WTC11 (cell line): ENCODE measurements around the gene PDXP. TPM values are rescaled to one million over a fixed set of nuclear protein-coding genes. Genes with fewer than 3 reads are reported as not detected.

Source experiments
- ATAC-seq: fragments of 200-7000 bp; cut with Tn5 transposase; 2 replicates; pipeline ENCODE4 v1.10.0; 2021; ENCODE audit warnings: mild to moderate bottlenecking, moderate library complexity
- CTCF ChIA-PET: fragments of 300-600 bp; sonication (Branson Sonifier 250); formaldehyde crosslinking; loops from one replicate; lab custom pipeline; 2021; ENCODE audit warnings: antibody characterized with exemption; lab: Charles Lee
- POLR2A ChIA-PET: fragments of 350-600 bp; sonication (Branson Sonifier 250); formaldehyde crosslinking; loops from one replicate; lab custom pipeline; 2021; ENCODE audit warnings: antibody characterized with exemption; lab: Charles Lee
- DNase-seq: peaks from one replicate; pipeline ENCODE4 v3.0.0; 2021; ENCODE audit warnings: low spot score
- H3K27ac Mint-ChIP-seq: 2 replicates; pipeline ENCODE4 v1.8.0; 2021; ENCODE audit warnings: mixed read lengths
- H3K27me3 Mint-ChIP-seq: 2 replicates; pipeline ENCODE4 v1.8.0; 2021; ENCODE audit warnings: low read depth, mild to moderate bottlenecking, moderate library complexity, mixed read lengths
- H3K36me3 Mint-ChIP-seq: 2 replicates; pipeline ENCODE4 v1.8.0; 2021; ENCODE audit warnings: mixed read lengths
- H3K4me1 Mint-ChIP-seq: 2 replicates; pipeline ENCODE4 v1.8.0; 2022; ENCODE audit warnings: mixed read lengths
- H3K4me3 Mint-ChIP-seq: 2 replicates; pipeline ENCODE4 v1.8.0; 2021; ENCODE audit warnings: mild to moderate bottlenecking, moderate library complexity, mixed read lengths
- H3K9me3 Mint-ChIP-seq: 2 replicates; pipeline ENCODE4 v1.8.0; 2021; ENCODE audit warnings: mixed read lengths
- AFF4 ChIP-seq: sonication (generic); formaldehyde crosslinking; IDR thresholded peaks from 2 replicates; pipeline ENCODE4 v1.8.1; 2023; ENCODE audit warnings: mild to moderate bottlenecking, missing genetic modification reagents, borderline replicate concordance
- ATF1 ChIP-seq: sonication (generic); formaldehyde crosslinking; IDR thresholded peaks from 2 replicates; pipeline ENCODE4 v1.8.1; 2023; ENCODE audit warnings: mild to moderate bottlenecking, moderate library complexity, missing genetic modification reagents
- CREM ChIP-seq: sonication (generic); formaldehyde crosslinking; IDR thresholded peaks from 2 replicates; pipeline ENCODE4 v1.8.1; 2022; ENCODE audit warnings: mild to moderate bottlenecking, missing genetic modification reagents, moderate library complexity
- E2F1 ChIP-seq: sonication (generic); formaldehyde crosslinking; IDR thresholded peaks from 2 replicates; pipeline ENCODE4 v1.8.0; 2022; ENCODE audit warnings: mild to moderate bottlenecking, missing genetic modification reagents
- EMX1 ChIP-seq: fragments of 250-450 bp; sonication (Bioruptor Pico); IDR thresholded peaks from 2 replicates; pipeline ENCODE4 v1.8.0; 2021; ENCODE audit warnings: mild to moderate bottlenecking
- ESRRA ChIP-seq: sonication (generic); formaldehyde crosslinking; IDR thresholded peaks from 2 replicates; pipeline ENCODE4 v1.8.1; 2022; ENCODE audit warnings: mild to moderate bottlenecking, missing genetic modification reagents, borderline replicate concordance
- MLX ChIP-seq: sonication (generic); formaldehyde crosslinking; IDR thresholded peaks from 2 replicates; pipeline ENCODE4 v1.8.1; 2023; ENCODE audit warnings: mild to moderate bottlenecking, missing genetic modification reagents, moderate library complexity
- MXD4 ChIP-seq: fragments of 250-450 bp; sonication (Bioruptor Pico); IDR thresholded peaks from 2 replicates; pipeline ENCODE4 v1.8.0; 2021; ENCODE audit warnings: mild to moderate bottlenecking, moderate library complexity, borderline replicate concordance
- NFYB ChIP-seq: sonication (generic); formaldehyde crosslinking; conservative IDR thresholded peaks from 2 replicates; pipeline ENCODE4 v1.8.0; 2022; ENCODE audit warnings: low read depth, missing genetic modification reagents
- OVOL2 ChIP-seq: fragments of 250-450 bp; sonication (Bioruptor Pico); IDR thresholded peaks from 2 replicates; pipeline ENCODE4 v1.9.0; 2021; ENCODE audit warnings: mild to moderate bottlenecking, borderline replicate concordance
- RORB ChIP-seq: fragments of 250-450 bp; sonication (Bioruptor Pico); IDR thresholded peaks from 2 replicates; pipeline ENCODE4 v1.9.0; 2021; ENCODE audit warnings: mild to moderate bottlenecking
- TCF7 ChIP-seq: sonication (generic); formaldehyde crosslinking; IDR thresholded peaks from 2 replicates; pipeline ENCODE4 v1.8.0; 2022; ENCODE audit warnings: mild to moderate bottlenecking, low read depth, missing genetic modification reagents, moderate library complexity
- USF1 ChIP-seq: sonication (generic); formaldehyde crosslinking; IDR thresholded peaks from 2 replicates; pipeline ENCODE4 v1.8.0; 2022; ENCODE audit warnings: mild to moderate bottlenecking, missing genetic modification reagents
- ZNF263 ChIP-seq: sonication (generic); formaldehyde crosslinking; IDR thresholded peaks from 2 replicates; pipeline ENCODE4 v1.8.1; 2022; ENCODE audit warnings: low read depth, mild to moderate bottlenecking, moderate library complexity, missing genetic modification reagents
- ZNF425 ChIP-seq: fragments of 250-450 bp; sonication (Bioruptor Pico); conservative IDR thresholded peaks from 2 replicates; pipeline ENCODE4 v1.9.0; 2021; ENCODE audit warnings: mild to moderate bottlenecking
- ZSCAN18 ChIP-seq: fragments of 250-450 bp; sonication (Bioruptor Pico); IDR thresholded peaks from 2 replicates; pipeline ENCODE4 v2.1.2; 2022; ENCODE audit warnings: mild to moderate bottlenecking, moderate library complexity
- total RNA-seq: library from RNA; stranded (reverse); gene quantifications from 3 replicates; pipeline ENCODE4 v1.2.3, GENCODE V29; 2021

PDXP gene
- total RNA-seq, 1 experiment from 2014 or later = 36.1 TPM

GRCh38 chr22:37617431-37617830 is 41.1 kb upstream of the PDXP start:
- H3K27me3 Mint-ChIP-seq = no peaks in the 10 kb centered on the region
- no peaks in the 10 kb centered on the region for H3K9me3 Mint-ChIP-seq
- no peaks in the 10 kb centered on the region for H3K4me1 Mint-ChIP-seq
- ATAC-seq (no peak), DNase-seq (no peak)
- no peak for TF ChIP-seq E2F1 (CRISPR knock-in tag)
- no peak for TF ChIP-seq ATF1 (CRISPR knock-in tag)
- TF ChIP-seq OVOL2 (CRISPR knock-in tag) = no peak
- TF ChIP-seq NFYB (CRISPR knock-in tag) = no peak
- TF ChIP-seq ZNF263 (CRISPR knock-in tag) = no peak
- no peak for TF ChIP-seq ZNF425 (CRISPR knock-in tag)
- TF ChIP-seq CREM = no peak
- TF ChIP-seq TCF7 (CRISPR knock-in tag) = no peak
- no peak for TF ChIP-seq AFF4
- no peak for TF ChIP-seq ESRRA
- TF ChIP-seq RORB = no peak
- TF ChIP-seq ZSCAN18 = no peak
- POLR2A ChIA-PET = no interaction called here
- H3K4me3 Mint-ChIP-seq = no peak overlapping the region
- peaks cover 31% of the 10 kb centered on the region for H3K36me3 Mint-ChIP-seq
- no peak overlapping the region for H3K27ac Mint-ChIP-seq
- CTCF ChIA-PET = interaction anchor here (1.1 to 1.6 kb wide), 3 partner anchors 10 to 26 kb away, joined by 5 to 6 read pairs (median 6); no protein-coding TSS in a partner anchor

GRCh38 chr22:37618072-37618656 is 40.4 kb upstream of the PDXP start:
- Mint-ChIP-seq H3K27ac (no peak overlapping the region), H3K9me3 (no peaks in the 10 kb centered on the region), H3K4me1 (no peaks in the 10 kb centered on the region), H3K27me3 (no peaks in the 10 kb centered on the region), H3K36me3 (peaks cover 31% of the 10 kb centered on the region), H3K4me3 (no peak overlapping the region)
- CTCF ChIA-PET = interaction anchor here (0.9 to 1.6 kb wide), 6 partner anchors 11 to 150 kb away, joined by 3 to 6 read pairs (median 4); no protein-coding TSS in a partner anchor
- DNase-seq (no peak), ATAC-seq (no peak)
- POLR2A ChIA-PET = no interaction called here
- no peak for TF ChIP-seq USF1 (CRISPR knock-in tag)
- no peak for TF ChIP-seq MXD4 (CRISPR knock-in tag)
- no peak for TF ChIP-seq MLX (CRISPR knock-in tag)
- no peak for TF ChIP-seq EMX1 (CRISPR knock-in tag)
